NCI-H1092 treated with DMSO at 0.1 percent for 48 hours (cell line): ENCODE measurements around the gene PTPRN2.

Experiments used
- DNase-seq: peaks from one replicate; lab custom pipeline; 2025; lab: John Stamatoyannopoulos, UW

PTPRN2 gene

GRCh38 chr7:158400601-158401225 lies 186.9 kb downstream of the PTPRN2 start:
- DNase-seq = no peak

- DNase-seq = no peak
Observed at GRCh38 chr7:158399762-158400161, 187.9 kb downstream of the PTPRN2 start.

GRCh38 chr7:158398750-158399149 lies 188.9 kb downstream of the PTPRN2 start:
- DNase-seq = no peak

- no peak for DNase-seq
Observed at GRCh38 chr7:158397885-158398284, 189.7 kb downstream of the PTPRN2 start.

- DNase-seq = no peak
Observed at GRCh38 chr7:158396982-158397862, 190.4 kb downstream of the PTPRN2 start.

- DNase-seq = no peak
Observed at GRCh38 chr7:158396301-158396905, 191.2 kb downstream of the PTPRN2 start.

GRCh38 chr7:158395780-158396278 lies 191.8 kb downstream of the PTPRN2 start:
- no peak for DNase-seq

- DNase-seq = no peak
Observed at GRCh38 chr7:158395349-158395748, 192.3 kb downstream of the PTPRN2 start.

GRCh38 chr7:158394936-158395335 lies 192.7 kb downstream of the PTPRN2 start:
- DNase-seq = no peak

DNA sequence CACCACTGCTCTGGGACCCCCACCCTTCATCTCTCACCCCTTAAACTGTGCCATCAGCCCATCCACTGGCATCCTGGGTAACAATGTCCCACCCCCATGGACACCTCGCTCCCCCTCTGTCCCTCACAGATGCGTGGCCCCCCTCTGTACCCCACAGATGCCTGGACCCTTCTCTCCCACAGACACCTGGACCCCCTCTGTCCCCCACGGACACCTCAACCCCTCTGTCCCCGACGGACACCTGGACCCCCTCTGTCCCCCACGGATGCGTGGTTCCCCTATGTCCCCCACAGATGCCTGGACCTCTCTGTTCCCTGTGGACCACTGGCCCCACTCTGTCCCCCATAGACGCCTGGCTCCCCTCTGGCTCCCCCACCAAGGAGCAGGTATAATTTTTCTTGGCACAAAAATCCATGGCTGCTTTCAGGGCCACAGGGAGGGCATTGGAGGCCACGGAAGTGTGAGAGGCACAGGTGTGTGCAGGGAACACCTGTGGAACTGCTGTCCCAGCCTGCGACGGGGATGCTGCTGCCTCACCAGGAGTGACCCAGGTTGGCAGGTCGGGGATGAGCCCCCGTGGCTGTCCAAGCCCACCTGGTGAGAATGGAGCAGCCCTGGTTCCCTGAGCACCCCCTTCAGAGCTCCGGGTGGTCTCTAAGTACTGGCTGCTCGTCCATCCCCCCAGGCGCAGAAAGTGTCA lies 193.5 kb downstream of the PTPRN2 start:
- no peak for DNase-seq

GRCh38 chr7:158392251-158392650 lies 195.4 kb downstream of the PTPRN2 start:
- DNase-seq = no peak

DNA sequence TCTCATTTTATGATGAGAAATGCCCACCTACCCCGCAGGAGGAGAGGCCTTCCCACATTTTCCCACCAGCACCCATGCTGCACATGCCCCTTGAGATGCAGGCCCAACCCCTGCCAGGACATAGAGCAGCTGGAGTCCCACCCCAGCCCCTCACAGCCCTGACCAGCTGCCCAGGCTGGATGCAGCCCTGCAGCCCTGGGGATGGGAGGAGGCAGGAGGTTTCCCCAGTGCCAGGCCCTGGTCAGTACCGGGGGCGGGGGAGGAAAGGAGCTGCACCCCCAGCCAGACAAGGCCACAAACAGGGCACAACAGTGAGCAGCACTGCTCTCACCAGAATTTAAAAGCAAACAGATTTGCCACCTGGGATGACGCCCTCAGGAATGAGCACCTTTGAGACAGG lies 196.1 kb downstream of the PTPRN2 start:
- no peak for DNase-seq

DNA sequence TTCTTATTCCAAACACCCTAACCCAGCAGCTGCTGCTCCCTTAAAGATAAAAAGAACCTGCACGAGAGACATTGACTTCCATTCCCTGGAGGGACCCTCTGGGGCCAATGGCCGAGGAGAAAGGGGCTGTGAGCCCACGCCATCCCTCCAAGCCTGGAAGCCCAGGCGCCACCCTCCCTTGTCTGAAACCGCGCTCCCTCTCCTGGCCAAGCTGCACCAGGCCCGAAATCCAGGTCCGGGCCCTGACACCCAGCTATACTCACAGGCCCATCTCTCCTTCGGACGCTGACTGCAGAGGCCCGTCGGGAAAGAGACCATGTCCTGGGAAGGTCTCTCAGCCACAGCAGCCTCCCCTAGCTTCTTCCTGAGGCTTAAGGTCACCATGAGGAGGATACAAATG lies 196.5 kb downstream of the PTPRN2 start:
- DNase-seq = no peak

DNA sequence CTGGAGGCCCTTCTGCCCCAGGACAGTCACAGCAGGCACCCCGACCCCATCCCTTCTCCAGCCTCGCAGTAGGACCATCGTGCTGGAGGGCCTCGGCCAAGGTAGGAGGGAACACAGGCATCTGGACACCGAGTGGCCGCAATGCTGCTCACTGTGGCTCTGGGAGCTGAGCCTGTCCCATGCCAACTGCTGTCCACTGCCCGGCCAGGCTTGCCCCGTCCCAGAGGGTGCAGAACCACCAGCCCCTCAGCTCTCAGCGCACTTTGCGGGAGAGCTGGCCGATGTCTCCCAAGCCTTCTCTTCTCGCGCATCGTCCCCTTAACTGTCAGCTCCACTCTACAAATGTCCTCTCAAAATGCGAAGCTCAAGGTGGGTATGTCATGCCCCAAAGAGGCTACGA lies 197.2 kb downstream of the PTPRN2 start:
- DNase-seq = no peak

GRCh38 chr7:158389514-158390425 lies 197.9 kb downstream of the PTPRN2 start:
- DNase-seq = no peak

- no peak for DNase-seq
Observed at GRCh38 chr7:158388928-158389327, 198.7 kb downstream of the PTPRN2 start.

- DNase-seq = no peak
Observed at GRCh38 chr7:158388072-158388471, 199.6 kb downstream of the PTPRN2 start.

GRCh38 chr7:158387546-158387891 lies 200.1 kb downstream of the PTPRN2 start:
- no peak for DNase-seq

DNA sequence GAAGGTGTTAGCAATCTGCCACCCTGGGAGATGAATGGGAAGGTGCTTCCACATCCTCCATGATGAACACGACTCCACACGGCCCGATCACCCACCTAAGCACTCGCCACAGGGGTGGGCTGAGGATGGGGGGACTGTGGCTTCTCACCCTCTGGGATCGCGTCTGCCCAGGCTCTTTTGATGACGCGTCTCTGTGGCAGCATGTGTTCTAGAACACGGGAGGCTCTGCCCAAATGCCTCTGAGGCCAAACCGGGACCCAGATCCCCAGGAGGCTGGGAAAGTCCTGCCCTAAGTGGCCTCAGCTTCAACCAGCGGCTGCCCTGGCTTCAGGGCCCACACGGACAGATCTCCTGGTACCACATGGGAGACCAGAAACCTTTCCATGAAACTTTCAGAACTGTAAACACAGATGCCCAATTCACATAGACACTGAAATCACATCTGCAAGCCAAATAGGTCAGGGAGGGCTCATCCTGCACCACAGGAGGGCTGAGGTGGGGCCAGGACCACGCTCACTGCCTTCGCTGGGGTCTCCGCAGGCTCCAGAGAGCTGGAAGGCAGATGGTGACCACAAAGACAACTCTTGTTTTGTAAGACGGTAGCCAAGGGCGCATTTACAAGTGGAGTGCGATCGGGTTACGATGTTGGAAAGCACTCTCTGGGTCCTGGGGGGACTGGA lies 200.6 kb downstream of the PTPRN2 start:
- peak; percentile 60 for DNase-seq

DNA sequence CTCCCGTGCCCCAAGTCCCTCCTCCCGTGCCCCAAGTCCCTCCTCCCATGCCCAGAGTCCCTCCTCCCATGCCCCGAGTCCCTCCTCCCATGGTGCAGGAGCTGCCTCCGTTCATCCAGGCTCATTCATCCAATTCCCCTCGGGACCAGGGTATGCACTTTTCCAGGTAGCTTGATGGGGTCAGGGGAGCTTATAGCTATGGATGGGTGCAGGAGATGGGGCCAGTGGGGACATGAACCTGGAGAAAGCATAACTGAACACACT lies 201.3 kb downstream of the PTPRN2 start:
- no peak for DNase-seq
